ENCODE results near the gene MYBPC2. TPM values are rescaled to one million over a fixed set of nuclear protein-coding genes. Genes with fewer than 3 reads are reported as not detected.

MYBPC2 gene
- total RNA-seq, 2 donors from 2014 or later, result not detected

- WGBS, 2 donors, result 94 to 95% methylated on average over 21 to 46 of the region's 48 CpGs
- Histone ChIP-seq H3K9me3 (no peaks in the 10 kb centered on the region), H3K4me3 (no peak overlapping the region), H3K27me3 (no peaks in the 10 kb centered on the region), H3K4me1 (no peaks in the 10 kb centered on the region), H3K36me3 (replicated peaks in 1 of 2; ENCODE audit: insufficient read depth in 1 of 2, low read depth in 2 of 2) (no peaks in the 10 kb centered on the region), H3K27ac (no peak overlapping the region)
- ATAC-seq, result no peak
- intact Hi-C loops (cut with DNase I), result no loop called here
- DNase-seq, result no peak
- TF ChIP-seq POLR2A (IDR thresholded peaks at IDR 0.05) (no peak), CTCF (IDR thresholded peaks at IDR 0.05) (no peak)
Observed at GRCh38 chr19:50401605-50402450, 30.9 kb upstream of the MYBPC2 start.

- Histone ChIP-seq H3K27ac (no peak overlapping the region), H3K9me3 (no peaks in the 10 kb centered on the region), H3K4me1 (no peaks in the 10 kb centered on the region), H3K4me3 (no peak overlapping the region), H3K27me3 (no peaks in the 10 kb centered on the region), H3K36me3 (replicated peaks in 1 of 2; ENCODE audit: insufficient read depth in 1 of 2, low read depth in 2 of 2) (no peaks in the 10 kb centered on the region)
- WGBS, 2 donors, result 93 to 96% methylated on average over 8 to 40 of the region's 41 CpGs
- intact Hi-C loops (cut with DNase I), result no loop called here
- TF ChIP-seq CTCF (IDR thresholded peaks at IDR 0.05) (no peak), POLR2A (IDR thresholded peaks at IDR 0.05) (no peak)
- ATAC-seq, result peak; percentile 33
- no peak for DNase-seq
Observed at GRCh38 chr19:50402544-50403301, 30.0 kb upstream of the MYBPC2 start.

- H3K4me1 ChIP-seq, result no peaks in the 10 kb centered on the region
- no peaks in the 10 kb centered on the region for H3K27me3 ChIP-seq
- intact Hi-C loops (cut with DNase I), result no loop called here
- H3K4me3 ChIP-seq, result no peak overlapping the region
- no peak for DNase-seq
- WGBS, 2 donors, result 87 to 88% methylated on average over 11 to 20 of the region's 22 CpGs
- no peak for TF ChIP-seq CTCF (IDR thresholded peaks at IDR 0.05)
- TF ChIP-seq POLR2A (IDR thresholded peaks at IDR 0.05), result no peak
- H3K9me3 ChIP-seq, result no peaks in the 10 kb centered on the region
- no peak overlapping the region for H3K27ac ChIP-seq
- ATAC-seq, result no peak
- H3K36me3 ChIP-seq (replicated peaks in 1 of 2; ENCODE audit: insufficient read depth in 1 of 2, low read depth in 2 of 2), result no peaks in the 10 kb centered on the region
Observed at GRCh38 chr19:50406156-50406820, 26.4 kb upstream of the MYBPC2 start.

GRCh38 chr19:50406829-50407228, 25.9 kb upstream of the MYBPC2 start:
- Histone ChIP-seq H3K4me3 (no peak overlapping the region), H3K27ac (no peak overlapping the region), H3K9me3 (no peaks in the 10 kb centered on the region), H3K27me3 (no peaks in the 10 kb centered on the region), H3K36me3 (replicated peaks in 1 of 2; ENCODE audit: insufficient read depth in 1 of 2, low read depth in 2 of 2) (no peaks in the 10 kb centered on the region), H3K4me1 (no peaks in the 10 kb centered on the region)
- intact Hi-C loops (cut with DNase I), result no loop called here
- no peak for TF ChIP-seq POLR2A (IDR thresholded peaks at IDR 0.05)
- no peak for TF ChIP-seq CTCF (IDR thresholded peaks at IDR 0.05)
- no peak for ATAC-seq
- WGBS, 2 donors, result 88 to 89% methylated on average over 2 to 19 of the region's 19 CpGs
- DNase-seq, result no peak
